ENCODE results near the gene SMG6.

Gene SMG6

GRCh38 chr17:2277429-2278170 is 26.0 kb downstream of the SMG6 start:
- peaks cover 67 to 78% of the 10 kb centered on the region in 2 experiments for H3K36me3 ChIP-seq (ENCODE audit: control insufficient read depth in 2 of 2, insufficient read depth in 1 of 2, low read length in 2 of 2)
- ChIA-PET POLR2A (interaction anchor here (0.7 kb wide), 1 partner anchor 14 kb away, joined by 4 read pairs; no protein-coding TSS in a partner anchor), CTCF (interaction anchor here (0.6 kb wide), 2 partner anchors 46 to 138 kb away, joined by 3 read pairs; no protein-coding TSS in a partner anchor)
- H3K27ac ChIP-seq (ENCODE audit: extremely low read depth, low read depth, low read length), result no peak overlapping the region
- no peaks in the 10 kb centered on the region for H3K4me1 ChIP-seq (ENCODE audit: control insufficient read depth, insufficient read depth, low read length)
- TF ChIP-seq KLF8 (tag by site-specific recombination; IDR thresholded peaks at IDR 0.05), result no peak
- TF ChIP-seq ZNF645 (tag by site-specific recombination; IDR thresholded peaks at IDR 0.05), result no peak
- TF ChIP-seq FEZF1 (tag by site-specific recombination; IDR thresholded peaks at IDR 0.05), result no peak
- H3K4me3 ChIP-seq (ENCODE audit: low read depth, low read length), result no peak overlapping the region
- no peaks in the 10 kb centered on the region for H3K9me3 ChIP-seq (ENCODE audit: control insufficient read depth, insufficient read depth, low read depth, low read length)

- TF ChIP-seq ZNF221 (tag by site-specific recombination; IDR thresholded peaks at IDR 0.05; ENCODE audit: borderline replicate concordance), result no peak
- no peak for TF ChIP-seq RBAK (tag by site-specific recombination; IDR thresholded peaks at IDR 0.05)
- no peak for TF ChIP-seq PATZ1 (tag by site-specific recombination; IDR thresholded peaks at IDR 0.05)
- no peak for TF ChIP-seq ZNF585B (tag by site-specific recombination; IDR thresholded peaks at IDR 0.05)
- no peak for TF ChIP-seq PRDM10 (tag by site-specific recombination; IDR thresholded peaks at IDR 0.05)
- no peak for TF ChIP-seq ZNF488 (tag by site-specific recombination; IDR thresholded peaks at IDR 0.05)
- no peak for TF ChIP-seq ZNF26 (tag by site-specific recombination; IDR thresholded peaks at IDR 0.05)
- no peak for TF ChIP-seq MYNN (tag by site-specific recombination; IDR thresholded peaks at IDR 0.05; ENCODE audit: borderline replicate concordance)
- TF ChIP-seq ZNF561 (tag by site-specific recombination; IDR thresholded peaks at IDR 0.05; ENCODE audit: borderline replicate concordance), result no peak
- no peak for TF ChIP-seq ZNF664 (tag by site-specific recombination; IDR thresholded peaks at IDR 0.05)
- no peak for TF ChIP-seq AEBP2 (tag by site-specific recombination; IDR thresholded peaks at IDR 0.05; ENCODE audit: borderline replicate concordance)
- TF ChIP-seq ZNF335 (tag by site-specific recombination; conservative IDR thresholded peaks at IDR 0.05), result no peak
- no peak for TF ChIP-seq ZNF202 (tag by site-specific recombination; IDR thresholded peaks at IDR 0.05; ENCODE audit: borderline replicate concordance)
- no peak for TF ChIP-seq BCL6B (tag by site-specific recombination; IDR thresholded peaks at IDR 0.05)
- no peak for TF ChIP-seq ZNF2 (tag by site-specific recombination; IDR thresholded peaks at IDR 0.05)
- TF ChIP-seq TCF7L2 (IDR thresholded peaks at IDR 0.05; ENCODE audit: borderline replicate concordance, low read depth, low read length), result no peak
- ChIA-PET CTCF (no interaction called here), POLR2A (no interaction called here)
- no peaks in the 10 kb centered on the region for H3K4me1 ChIP-seq (ENCODE audit: control insufficient read depth, insufficient read depth, low read length)
- no peaks in the 10 kb centered on the region for H3K9me3 ChIP-seq (ENCODE audit: control insufficient read depth, insufficient read depth, low read depth, low read length)
- H3K4me3 ChIP-seq (ENCODE audit: low read depth, low read length), result no peak overlapping the region
- no peak overlapping the region for H3K27ac ChIP-seq (ENCODE audit: extremely low read depth, low read depth, low read length)
- H3K36me3 ChIP-seq (ENCODE audit: control insufficient read depth in 2 of 2, insufficient read depth in 1 of 2, low read length in 2 of 2), result peaks cover 53 to 69% of the 10 kb centered on the region in 2 experiments
Observed at GRCh38 chr17:2275722-2276121, 27.9 kb downstream of the SMG6 start.
